Measurements from ENCODE around the gene P2RX1. TPM values are rescaled to one million over a fixed set of nuclear protein-coding genes. Genes with fewer than 3 reads are reported as not detected.

P2RX1 gene
- total RNA-seq, 1 donor from 2014 or later: 0.19 TPM

GRCh38 chr17:3944485-3945388 is 28.5 kb upstream of the P2RX1 start:
- H3K4me3 Mint-ChIP-seq (ENCODE audit: low read depth): no peak overlapping the region
- H3K36me3 Mint-ChIP-seq (ENCODE audit: insufficient read depth): no peaks in the 10 kb centered on the region
- no peak for TF ChIP-seq CTCF (IDR thresholded peaks at IDR 0.05; ENCODE audit: unreplicated experiment)
- H3K27me3 Mint-ChIP-seq: peaks cover 21% of the 10 kb centered on the region
- DNase-seq (ENCODE audit: low spot score, unreplicated experiment): peak; percentile 77
- H3K4me1 Mint-ChIP-seq (ENCODE audit: low read depth): peaks cover 2% of the 10 kb centered on the region
- no peak overlapping the region for H3K27ac Mint-ChIP-seq
- H3K9me3 Mint-ChIP-seq (ENCODE audit: low read depth): no peaks in the 10 kb centered on the region

GRCh38 chr17:3943240-3943891 is 27.1 kb upstream of the P2RX1 start:
- Mint-ChIP-seq H3K27ac (no peak overlapping the region), H3K4me3 (ENCODE audit: low read depth) (no peak overlapping the region)
- no peak for TF ChIP-seq CTCF (IDR thresholded peaks at IDR 0.05; ENCODE audit: unreplicated experiment)

GRCh38 chr17:3940965-3941698 is 24.9 kb upstream of the P2RX1 start:
- DNase-seq (ENCODE audit: low spot score, unreplicated experiment): no peak
- no peaks in the 10 kb centered on the region for H3K9me3 Mint-ChIP-seq (ENCODE audit: low read depth)
- H3K4me1 Mint-ChIP-seq (ENCODE audit: low read depth): peaks cover 2% of the 10 kb centered on the region
- no peak overlapping the region for H3K4me3 Mint-ChIP-seq (ENCODE audit: low read depth)
- no peak overlapping the region for H3K27ac Mint-ChIP-seq
- peaks cover 25% of the 10 kb centered on the region for H3K27me3 Mint-ChIP-seq
- TF ChIP-seq CTCF (IDR thresholded peaks at IDR 0.05; ENCODE audit: unreplicated experiment): no peak
- no peaks in the 10 kb centered on the region for H3K36me3 Mint-ChIP-seq (ENCODE audit: insufficient read depth)

More at GRCh38 chr17:3943240-3943891, 27.1 kb upstream of the P2RX1 start:
- Mint-ChIP-seq H3K4me1 (ENCODE audit: low read depth) (peaks cover 2% of the 10 kb centered on the region), H3K9me3 (ENCODE audit: low read depth) (no peaks in the 10 kb centered on the region), H3K36me3 (ENCODE audit: insufficient read depth) (no peaks in the 10 kb centered on the region), H3K27me3 (peaks cover 21% of the 10 kb centered on the region)
- DNase-seq (ENCODE audit: low spot score, unreplicated experiment): no peak

- Mint-ChIP-seq H3K27ac (no peak overlapping the region), H3K4me3 (ENCODE audit: low read depth) (no peak overlapping the region), H3K36me3 (ENCODE audit: insufficient read depth) (no peaks in the 10 kb centered on the region), H3K4me1 (ENCODE audit: low read depth) (no peaks in the 10 kb centered on the region), H3K9me3 (ENCODE audit: low read depth) (no peaks in the 10 kb centered on the region), H3K27me3 (peaks cover 4% of the 10 kb centered on the region)
- TF ChIP-seq CTCF (IDR thresholded peaks at IDR 0.05; ENCODE audit: unreplicated experiment): no peak
- DNase-seq (ENCODE audit: low spot score, unreplicated experiment): no peak
These were observed 21.1 kb upstream of the P2RX1 start for GRCh38 chr17:3937359-3937758.

GRCh38 chr17:3935825-3936355 is 19.6 kb upstream of the P2RX1 start:
- no peaks in the 10 kb centered on the region for H3K4me1 Mint-ChIP-seq (ENCODE audit: low read depth)
- no peak overlapping the region for H3K4me3 Mint-ChIP-seq (ENCODE audit: low read depth)
- no peak for DNase-seq (ENCODE audit: low spot score, unreplicated experiment)
- no peaks in the 10 kb centered on the region for H3K9me3 Mint-ChIP-seq (ENCODE audit: low read depth)
- H3K27me3 Mint-ChIP-seq: peaks cover 4% of the 10 kb centered on the region
- no peak for TF ChIP-seq CTCF (IDR thresholded peaks at IDR 0.05; ENCODE audit: unreplicated experiment)
- no peaks in the 10 kb centered on the region for H3K36me3 Mint-ChIP-seq (ENCODE audit: insufficient read depth)
- H3K27ac Mint-ChIP-seq: no peak overlapping the region

Data from progenitor cell of endocrine pancreas (in vitro differentiated cells).